ENCODE data around the gene BSCL2.

Gene BSCL2

GRCh38 chr11:62667460-62667859 is 39.8 kb downstream of the BSCL2 start:
- peak overlapping the region; percentile 94 for H3K4me3 ChIP-seq (ENCODE audit: low read depth, low read length)
- DNase-seq (ENCODE audit: low read depth), result no peak
- TF ChIP-seq CTCF (IDR thresholded peaks at IDR 0.05; ENCODE audit: insufficient read depth, low read depth, low read length, missing control alignments), result no peak

GRCh38 chr11:62666259-62666926 is 40.8 kb downstream of the BSCL2 start:
- peak overlapping the region; percentile 94 for H3K4me3 ChIP-seq (ENCODE audit: low read depth, low read length)
- TF ChIP-seq CTCF (IDR thresholded peaks at IDR 0.05; ENCODE audit: insufficient read depth, low read depth, low read length, missing control alignments), result no peak
- DNase-seq (ENCODE audit: low read depth), result peak; percentile 43

- DNase-seq (ENCODE audit: low read depth), result peak; percentile 74
- H3K4me3 ChIP-seq (ENCODE audit: low read depth, low read length), result peak overlapping the region; percentile 94
- TF ChIP-seq CTCF (IDR thresholded peaks at IDR 0.05; ENCODE audit: insufficient read depth, low read depth, low read length, missing control alignments), result no peak
Measured at GRCh38 chr11:62665599-62666258, 41.5 kb downstream of the BSCL2 start.

GRCh38 chr11:62665075-62665598 is 42.1 kb downstream of the BSCL2 start, which contains the start of the genes C11orf98 and CSKMT:
TSS of gene C11orf98 (minus strand) at chr11:62665210. CDS start at chr11:62665169, 41 bp downstream.
TSS of gene CSKMT (plus strand) at chr11:62665312. CDS start at chr11:62665880, 568 bp downstream.
- no peak for TF ChIP-seq CTCF (IDR thresholded peaks at IDR 0.05; ENCODE audit: insufficient read depth, low read depth, low read length, missing control alignments)
- DNase-seq (ENCODE audit: low read depth), result peak; percentile 97
- peak within 1 kb of the TSS; percentile 94 for H3K4me3 ChIP-seq (ENCODE audit: low read depth, low read length)

- DNase-seq (ENCODE audit: low read depth), result peak; percentile 86
- TF ChIP-seq CTCF (IDR thresholded peaks at IDR 0.05; ENCODE audit: insufficient read depth, low read depth, low read length, missing control alignments), result no peak
- peak overlapping the region; percentile 94 for H3K4me3 ChIP-seq (ENCODE audit: low read depth, low read length)
Measured at GRCh38 chr11:62664405-62665074, 42.7 kb downstream of the BSCL2 start.

GRCh38 chr11:62656796-62657429 is 50.3 kb downstream of the BSCL2 start:
- H3K4me3 ChIP-seq (ENCODE audit: low read depth, low read length), result no peak overlapping the region
- no peak for DNase-seq (ENCODE audit: low read depth)
- no peak for TF ChIP-seq CTCF (IDR thresholded peaks at IDR 0.05; ENCODE audit: insufficient read depth, low read depth, low read length, missing control alignments)

All from GM12865 (cell line).